OCI-LY7 (cell line): ENCODE measurements around the gene GJC1. TPM values are rescaled to one million over a fixed set of nuclear protein-coding genes. Genes with fewer than 3 reads are reported as not detected.

Source experiments
- BruUV-seq: library from RNA; stranded (reverse); fragments of 400-500 nt; replicated peaks from 2 replicates; lab custom pipeline; 2021; lab: Mats Ljungman, UMichigan
- CTCF ChIA-PET: fragments of 300-600 bp; sonication (Branson Sonifier 250); formaldehyde crosslinking; loops from one replicate; lab custom pipeline; 2022; ENCODE audit warnings: antibody characterized with exemption; ENCODE audit not compliant: unreplicated experiment; lab: Charles Lee
- POLR2A ChIA-PET: fragments of 300-600 bp; sonication (Branson Sonifier 250); formaldehyde crosslinking; loops from one replicate; lab custom pipeline; 2022; ENCODE audit warnings: antibody characterized with exemption; lab: Charles Lee
- DNase-seq: peaks from one replicate; pipeline ENCODE4 v3.0.0-alpha.2; 2015; ENCODE audit warnings: low spot score
- H2AFZ ChIP-seq: fragments of 200-600 bp; sonication (generic), shearing (Covaris generic); 2 replicates; pipeline ENCODE4 v1.6.1; 2014; ENCODE audit warnings: mild to moderate bottlenecking, antibody characterized with exemption, low read length, moderate library complexity
- H3K27ac ChIP-seq: fragments of 200-600 bp; sonication (generic); 2 replicates; pipeline ENCODE4 v1.5.1; 2014; ENCODE audit warnings: mixed run types, low read depth, mild to moderate bottlenecking, moderate library complexity, low read length, inconsistent platforms; ENCODE audit not compliant: poor library complexity, severe bottlenecking
- H3K36me3 ChIP-seq: fragments of 200-600 bp; sonication (generic); 2 replicates; pipeline ENCODE4 v1.6.1; 2014; ENCODE audit warnings: mild to moderate bottlenecking, antibody characterized with exemption, low read length, moderate library complexity, mixed read lengths; ENCODE audit not compliant: insufficient read depth
- H3K4me1 ChIP-seq: fragments of 200-600 bp; sonication (generic); 2 replicates; pipeline ENCODE4 v1.5.1; 2014; ENCODE audit warnings: mild to moderate bottlenecking, low read length; ENCODE audit not compliant: insufficient read depth, poor library complexity, severe bottlenecking
- H3K4me2 ChIP-seq: fragments of 200-600 bp; sonication (generic); 2 replicates; pipeline ENCODE4 v1.6.1; 2014; ENCODE audit warnings: mild to moderate bottlenecking, low read length
- H3K4me3 ChIP-seq: fragments of 200-600 bp; sonication (generic); 2 replicates; pipeline ENCODE4 v1.5.1; 2014; ENCODE audit warnings: mild to moderate bottlenecking, low read depth, low read length; ENCODE audit not compliant: poor library complexity, severe bottlenecking
- H3K79me2 ChIP-seq: fragments of 200-600 bp; sonication (generic); 2 replicates; pipeline ENCODE4 v1.6.1; 2016; ENCODE audit warnings: low read depth, mild to moderate bottlenecking, low read length, moderate library complexity, mixed read lengths; ENCODE audit not compliant: insufficient read depth
- H3K9me2 ChIP-seq: fragments of 200-600 bp; sonication (generic); 2 replicates; pipeline ENCODE4 v1.6.1; 2016; ENCODE audit warnings: mild to moderate bottlenecking, low read length, mixed read lengths; ENCODE audit not compliant: insufficient read depth
- H3K9me3 ChIP-seq: fragments of 200-600 bp; sonication (generic); 2 replicates; pipeline ENCODE4 v1.6.1; 2014; ENCODE audit warnings: mild to moderate bottlenecking, mixed run types, low read length, mixed read lengths
- H4K20me1 ChIP-seq: fragments of 200-600 bp; sonication (generic); 2 replicates; pipeline ENCODE4 v1.6.1; 2014; ENCODE audit warnings: mild to moderate bottlenecking, antibody characterized with exemption, low read length, moderate library complexity, mixed read lengths; ENCODE audit not compliant: insufficient read depth
- CTCF ChIP-seq: fragments of 200-600 bp; sonication (generic); conservative IDR thresholded peaks from 2 replicates; pipeline ENCODE4 v1.5.1; 2014; ENCODE audit warnings: mild to moderate bottlenecking, antibody characterized with exemption, low read length, moderate library complexity, mixed read lengths
- EZH2phosphoT487 ChIP-seq: fragments of 200-600 bp; sonication (generic); IDR thresholded peaks from 2 replicates; pipeline ENCODE4 v1.6.1; 2018; ENCODE audit warnings: low read depth, borderline replicate concordance, mild to moderate bottlenecking, mixed run types, antibody characterized with exemption, low read length, moderate library complexity, mixed read lengths
- intact Hi-C: fragments of 100-400 bp; cut with micrococcal nuclease; formaldehyde crosslinking; loops from one replicate; pipeline ENCODE4 v1.10.0; 2022; ENCODE audit not compliant: unreplicated experiment
- total RNA-seq, 2 experiments: library from RNA; depleted of rRNA in 1 of 2; stranded (reverse); fragments of >200 nt in 1 of 2; shearing (Covaris generic) in 1 of 2; gene quantifications; 2 replicates each; pipeline ENCODE4 v1.2.3, GENCODE V29; 2014 to 2022

The GJC1 gene
- total RNA-seq, 2 experiments from 2014 or later = 14.2 to 19.5 TPM

GRCh38 chr17:44872131-44872768, 42.2 kb upstream of the GJC1 start:
- DNase-seq = no peak
- ChIA-PET POLR2A (interaction anchor here (0.6 kb wide), 1 partner anchor 123 kb away, joined by 4 read pairs; no protein-coding TSS in a partner anchor), CTCF (interaction anchor here (0.5 kb wide), 1 partner anchor 88 kb away, joined by 3 read pairs; no protein-coding TSS in a partner anchor)
- no peak for TF ChIP-seq EZH2phosphoT487
- Histone ChIP-seq H3K36me3 (peaks cover 90% of the 10 kb centered on the region), H3K9me2 (no peaks in the 10 kb centered on the region), H3K79me2 (no peaks in the 10 kb centered on the region), H3K4me3 (no peak overlapping the region), H3K4me1 (no peaks in the 10 kb centered on the region), H4K20me1 (no peaks in the 10 kb centered on the region), H2AFZ (no peak overlapping the region), H3K27ac (no peak overlapping the region), H3K9me3 (no peaks in the 10 kb centered on the region), H3K4me2 (no peak overlapping the region)
- BruUV-seq = no TSS peak
- intact Hi-C loops = no loop called here

GRCh38 chr17:44871556-44871955, 41.5 kb upstream of the GJC1 start:
- no peak overlapping the region for H3K27ac ChIP-seq
- ChIA-PET CTCF (no interaction called here), POLR2A (interaction anchor here (0.6 kb wide), 1 partner anchor 116 kb away, joined by 3 read pairs; no protein-coding TSS in a partner anchor)
- intact Hi-C loops = no loop called here
- no peak overlapping the region for H3K4me2 ChIP-seq
- H3K4me3 ChIP-seq = no peak overlapping the region
- H3K36me3 ChIP-seq = peaks cover 89% of the 10 kb centered on the region
- no peak overlapping the region for H2AFZ ChIP-seq
- H3K9me2 ChIP-seq = no peaks in the 10 kb centered on the region
- BruUV-seq = no TSS peak
- no peaks in the 10 kb centered on the region for H4K20me1 ChIP-seq
- DNase-seq = no peak
- TF ChIP-seq CTCF (no peak), EZH2phosphoT487 (no peak)
- no peaks in the 10 kb centered on the region for H3K9me3 ChIP-seq
- no peaks in the 10 kb centered on the region for H3K79me2 ChIP-seq
- no peaks in the 10 kb centered on the region for H3K4me1 ChIP-seq

- no peak overlapping the region for H2AFZ ChIP-seq
- no peak overlapping the region for H3K4me3 ChIP-seq
- intact Hi-C loops = no loop called here
- no peak overlapping the region for H3K27ac ChIP-seq
- H3K4me1 ChIP-seq = no peaks in the 10 kb centered on the region
- BruUV-seq = no TSS peak
- no peak for DNase-seq
- peaks cover 97% of the 10 kb centered on the region for H3K36me3 ChIP-seq
- H4K20me1 ChIP-seq = no peaks in the 10 kb centered on the region
- ChIA-PET CTCF (interaction anchor here (0.5 kb wide), 1 partner anchor 240 kb away, joined by 4 read pairs; no protein-coding TSS in a partner anchor), POLR2A (interaction anchor here (0.6 kb wide), 1 partner anchor 36 kb away, joined by 3 read pairs; no protein-coding TSS in a partner anchor)
- no peak for TF ChIP-seq CTCF
- TF ChIP-seq EZH2phosphoT487 = no peak
- no peak overlapping the region for H3K4me2 ChIP-seq
- no peaks in the 10 kb centered on the region for H3K79me2 ChIP-seq
- no peaks in the 10 kb centered on the region for H3K9me3 ChIP-seq
- no peaks in the 10 kb centered on the region for H3K9me2 ChIP-seq
Measured at GRCh38 chr17:44867841-44868240, 37.8 kb upstream of the GJC1 start.
